Trophoblast cell (in vitro differentiated cells and primary cell): ENCODE measurements around the gene ADRA2B.
A peak's percentile ranks its signal among the peaks of the same experiment; 100 is the strongest.

Source experiments
- DNase-seq, 2 donors: peaks; one replicate each; pipeline ENCODE4 v3.0.0-alpha.2; 2016
- H2AFZ ChIP-seq: 2 replicates; pipeline ENCODE4 v1.6.1; 2013; ENCODE audit warnings: low read length, moderate library complexity, mild to moderate bottlenecking; ENCODE audit not compliant: insufficient read depth, poor library complexity
- H2AK5ac ChIP-seq: 2 replicates; pipeline ENCODE4 v1.6.1; 2013; ENCODE audit warnings: mild to moderate bottlenecking, low read length
- H2BK120ac ChIP-seq: 2 replicates; pipeline ENCODE4 v1.6.1; 2013; ENCODE audit warnings: low read length, mild to moderate bottlenecking, moderate library complexity; ENCODE audit not compliant: insufficient read depth, poor library complexity
- H2BK12ac ChIP-seq: 2 replicates; pipeline ENCODE4 v1.6.1; 2013; ENCODE audit warnings: mild to moderate bottlenecking, low read length, moderate library complexity
- H2BK5ac ChIP-seq: 2 replicates; pipeline ENCODE4 v1.6.1; 2013; ENCODE audit warnings: low read length, low read depth, moderate library complexity, mild to moderate bottlenecking; ENCODE audit not compliant: poor library complexity
- H3K14ac ChIP-seq: 2 replicates; pipeline ENCODE4 v1.6.1; 2013; ENCODE audit warnings: mild to moderate bottlenecking, low read length
- H3K18ac ChIP-seq: 2 replicates; pipeline ENCODE4 v1.6.1; 2013; ENCODE audit warnings: mild to moderate bottlenecking, low read length
- H3K23ac ChIP-seq: 2 replicates; pipeline ENCODE4 v1.6.1; 2013; ENCODE audit warnings: low read length
- H3K27ac ChIP-seq: 2 replicates; pipeline ENCODE4 v1.5.1; 2013; ENCODE audit warnings: low read depth, mild to moderate bottlenecking, inconsistent platforms, low read length, moderate library complexity
- H3K27me3 ChIP-seq: 2 replicates; pipeline ENCODE4 v1.6.1; 2013; ENCODE audit warnings: inconsistent platforms, mild to moderate bottlenecking, low read length, moderate library complexity; ENCODE audit not compliant: insufficient read depth
- H3K36me3 ChIP-seq, 2 experiments: 1 replicate in 1 of 2; 2 replicates in 1 of 2; pipeline ENCODE4 v1.6.1; 2013; ENCODE audit warnings: low read length in 2 of 2, mild to moderate bottlenecking in 2 of 2, moderate library complexity in 1 of 2; ENCODE audit not compliant: insufficient read depth in 2 of 2, control insufficient read depth in 1 of 2
- H3K4ac ChIP-seq: 2 replicates; pipeline ENCODE4 v1.6.1; 2013; ENCODE audit warnings: low read depth, mild to moderate bottlenecking, low read length, moderate library complexity
- H3K4me1 ChIP-seq, 2 experiments: 1 replicate in 1 of 2; 2 replicates in 1 of 2; pipeline ENCODE4 v1.6.1; 2013; ENCODE audit warnings: low read length in 2 of 2, mild to moderate bottlenecking in 2 of 2, moderate library complexity in 1 of 2; ENCODE audit not compliant: insufficient read depth in 2 of 2, control insufficient read depth in 1 of 2
- H3K4me2 ChIP-seq: 2 replicates; pipeline ENCODE4 v1.6.1; 2013; ENCODE audit warnings: inconsistent platforms, mild to moderate bottlenecking, low read length, moderate library complexity
- H3K4me3 ChIP-seq: 2 replicates; pipeline ENCODE4 v1.5.1; 2013; ENCODE audit warnings: mild to moderate bottlenecking, low read depth, low read length, inconsistent platforms
- H3K79me1 ChIP-seq: one replicate; pipeline ENCODE4 v1.6.1; 2013; ENCODE audit warnings: low read length
- H3K79me2 ChIP-seq: 2 replicates; pipeline ENCODE4 v1.6.1; 2013; ENCODE audit warnings: low read length, mild to moderate bottlenecking; ENCODE audit not compliant: control insufficient read depth, insufficient read depth, poor library complexity
- H3K9ac ChIP-seq: 2 replicates; pipeline ENCODE4 v1.6.1; 2013; ENCODE audit warnings: mild to moderate bottlenecking, low read length
- H3K9me3 ChIP-seq: 2 replicates; pipeline ENCODE4 v1.6.1; 2013; ENCODE audit warnings: low read depth, mild to moderate bottlenecking, control low read depth, inconsistent platforms, low read length; ENCODE audit not compliant: insufficient read depth
- H4K12ac ChIP-seq: 2 replicates; pipeline ENCODE4 v1.6.1; 2013; ENCODE audit warnings: low read depth, mild to moderate bottlenecking, low read length, moderate library complexity
- H4K8ac ChIP-seq: 2 replicates; pipeline ENCODE4 v1.6.1; 2013; ENCODE audit warnings: low read depth, mild to moderate bottlenecking, low read length, moderate library complexity
- H4K91ac ChIP-seq: one replicate; pipeline ENCODE4 v1.6.1; 2013; ENCODE audit warnings: low read depth, mild to moderate bottlenecking, low read length, moderate library complexity
- WGBS: extraction: QIAGEN DNeasy Blood & Tissue Kit; methylation state at CpG from one replicate; pipeline ENCODE4 v1.1.7; 2013; ENCODE audit warnings: missing lambda C conversion rate; ENCODE audit not compliant: insufficient read length, insufficient coverage; ENCODE audit errors: extremely low coverage; 5-methylcytosine and 5-hydroxymethylcytosine counted together

Gene ADRA2B

GRCh38 chr2:96145036-96145847 lies 28.9 kb upstream of the ADRA2B start, which contains the start of gene DUSP2:
TSS of gene DUSP2 (minus strand) at chr2:96145440. CDS start at chr2:96145354, 86 bp downstream.
- Histone ChIP-seq H3K4me3 (peak within 1 kb of the TSS; percentile 72), H3K14ac (peak within 1 kb of the TSS; percentile 75), H3K27ac (peak within 1 kb of the TSS; percentile 62), H3K9me3 (no peaks in the 10 kb centered on the region), H3K18ac (peak within 1 kb of the TSS; percentile 70), H2BK5ac (peak within 1 kb of the TSS; percentile 65), H3K23ac (no peak within 1 kb of the TSS), H3K79me2 (peaks cover 10% of the 10 kb centered on the region), H3K9ac (peak within 1 kb of the TSS; percentile 1), H3K79me1 (peaks cover 24% of the 10 kb centered on the region), H2AFZ (peak within 1 kb of the TSS; percentile 67), H3K4me1 (peaks cover 50 to 52% of the 10 kb centered on the region in 2 experiments), H3K4ac (peak within 1 kb of the TSS; percentile 41), H3K4me2 (peak within 1 kb of the TSS; percentile 79), H4K8ac (peak within 1 kb of the TSS; percentile 75), H3K27me3 (no peaks in the 10 kb centered on the region), H3K36me3 (peaks cover 0 to 2% of the 10 kb centered on the region in 2 experiments), H2BK120ac (peak within 1 kb of the TSS; percentile 43), H4K12ac (peak within 1 kb of the TSS; percentile 31), H2AK5ac (peak within 1 kb of the TSS; percentile 50), H4K91ac (peak within 1 kb of the TSS; percentile 85), H2BK12ac (peak within 1 kb of the TSS; percentile 60)
- no CpG with 5 or more reads among the region's 94 CpGs for WGBS
- peak; percentile 29 to 45 for DNase-seq

DNA sequence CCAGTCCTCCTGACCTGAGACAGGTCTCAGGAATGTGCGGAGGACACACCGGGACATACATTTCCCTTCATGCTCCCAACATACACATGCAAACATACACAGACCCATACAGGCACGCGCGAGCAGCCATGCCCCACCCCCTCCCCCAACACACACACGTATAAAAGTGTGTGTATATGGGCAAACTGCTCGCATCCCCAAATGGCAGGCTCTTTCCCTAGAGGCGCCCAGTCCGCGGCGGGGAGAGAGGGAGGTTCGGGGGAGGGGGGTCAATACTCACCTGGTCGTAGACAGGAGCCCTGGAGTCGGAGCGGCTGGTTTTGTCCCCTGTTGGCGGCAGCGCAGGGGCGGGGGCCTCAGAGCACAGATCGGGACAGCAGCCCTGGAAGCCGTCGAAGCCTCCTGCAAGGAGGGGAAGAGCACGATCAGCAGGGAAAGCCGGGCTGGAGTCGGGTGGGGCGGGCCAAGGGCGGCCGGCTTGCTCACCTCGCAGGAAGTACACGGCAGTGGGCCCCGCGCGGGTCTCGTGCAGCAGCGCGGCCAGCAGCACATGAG lies 28.2 kb upstream of the ADRA2B start:
- H2BK5ac ChIP-seq, result no peak overlapping the region
- peaks cover 50 to 52% of the 10 kb centered on the region in 2 experiments for H3K4me1 ChIP-seq
- peak overlapping the region; percentile 64 for H4K91ac ChIP-seq
- no peak overlapping the region for H3K9ac ChIP-seq
- peaks cover 0 to 2% of the 10 kb centered on the region in 2 experiments for H3K36me3 ChIP-seq
- peak overlapping the region; percentile 17 for H3K4ac ChIP-seq
- no peak overlapping the region for H3K27ac ChIP-seq
- H2BK12ac ChIP-seq, result peak overlapping the region; percentile 34
- H2AK5ac ChIP-seq, result no peak overlapping the region
- H2BK120ac ChIP-seq, result no peak overlapping the region
- no peak overlapping the region for H3K23ac ChIP-seq
- H4K8ac ChIP-seq, result peak overlapping the region; percentile 66
- H3K27me3 ChIP-seq, result no peaks in the 10 kb centered on the region
- H3K79me1 ChIP-seq, result peaks cover 24% of the 10 kb centered on the region
- peak overlapping the region; percentile 79 for H3K4me2 ChIP-seq
- H3K79me2 ChIP-seq, result peaks cover 10% of the 10 kb centered on the region
- H3K4me3 ChIP-seq, result peak overlapping the region; percentile 72
- peak overlapping the region; percentile 70 for H3K18ac ChIP-seq
- peak in 1 of 2 donors; percentile 28 for DNase-seq
- H3K9me3 ChIP-seq, result no peaks in the 10 kb centered on the region
- peak overlapping the region; percentile 58 for H3K14ac ChIP-seq
- peak overlapping the region; percentile 67 for H2AFZ ChIP-seq
- no peak overlapping the region for H4K12ac ChIP-seq
- WGBS, result no CpG with 5 or more reads among the region's 35 CpGs

DNA sequence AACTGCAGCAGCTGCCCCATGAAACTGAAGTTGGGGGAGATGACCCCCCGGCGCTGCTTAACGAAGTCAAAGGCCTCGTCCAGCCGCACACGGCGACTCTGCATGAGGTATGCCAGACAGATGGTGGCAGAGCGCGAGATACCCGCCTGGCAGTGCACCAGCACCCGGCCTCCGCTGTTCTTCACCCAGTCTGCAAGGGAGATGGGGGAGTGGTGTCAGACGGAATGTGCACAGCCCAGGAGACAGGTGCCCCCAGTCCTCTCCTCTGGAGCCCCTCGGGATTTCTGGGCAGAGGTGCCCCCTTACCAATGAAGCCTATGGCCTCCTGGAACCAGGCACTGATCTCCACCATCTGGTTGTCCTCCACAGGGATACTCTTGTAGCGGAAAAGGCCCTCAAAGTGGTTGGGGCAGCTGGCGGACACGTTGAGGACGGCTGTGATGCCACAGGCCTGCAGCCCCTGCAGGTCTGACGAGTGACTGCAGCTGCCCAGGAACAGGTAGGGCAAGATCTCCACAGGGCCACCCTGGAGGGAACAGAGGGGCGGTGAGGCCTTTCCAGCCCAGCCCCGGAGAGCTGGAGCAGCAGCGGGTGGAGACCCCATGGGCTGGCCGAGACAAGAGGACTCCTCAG lies 27.6 kb upstream of the ADRA2B start:
- Histone ChIP-seq H3K4me1 (peaks cover 49 to 52% of the 10 kb centered on the region in 2 experiments), H3K23ac (no peak overlapping the region), H2BK120ac (no peak overlapping the region), H2AFZ (peak overlapping the region; percentile 67), H3K36me3 (peaks cover 0 to 2% of the 10 kb centered on the region in 2 experiments), H3K4me3 (peak overlapping the region; percentile 72), H3K27ac (no peak overlapping the region), H4K91ac (no peak overlapping the region), H4K12ac (no peak overlapping the region), H3K27me3 (no peaks in the 10 kb centered on the region), H3K4me2 (peak overlapping the region; percentile 79), H3K18ac (no peak overlapping the region), H3K9ac (no peak overlapping the region), H3K79me1 (peaks cover 24% of the 10 kb centered on the region), H4K8ac (no peak overlapping the region), H3K14ac (no peak overlapping the region), H3K79me2 (peaks cover 10% of the 10 kb centered on the region), H2BK5ac (no peak overlapping the region), H3K4ac (no peak overlapping the region), H3K9me3 (no peaks in the 10 kb centered on the region), H2AK5ac (no peak overlapping the region), H2BK12ac (no peak overlapping the region)
- no CpG with 5 or more reads among the region's 23 CpGs for WGBS
- peak in 1 of 2 donors; percentile 45 for DNase-seq

GRCh38 chr2:96143231-96143847 lies 27.0 kb upstream of the ADRA2B start:
- Histone ChIP-seq H4K91ac (no peak overlapping the region), H3K27ac (no peak overlapping the region), H2BK5ac (no peak overlapping the region), H3K4ac (no peak overlapping the region), H3K79me2 (peaks cover 10% of the 10 kb centered on the region), H3K9me3 (no peaks in the 10 kb centered on the region), H3K27me3 (no peaks in the 10 kb centered on the region), H3K36me3 (peaks cover 0 to 2% of the 10 kb centered on the region in 2 experiments), H3K14ac (no peak overlapping the region), H2BK12ac (no peak overlapping the region), H4K8ac (no peak overlapping the region), H3K4me3 (no peak overlapping the region), H2AFZ (no peak overlapping the region), H2BK120ac (no peak overlapping the region), H3K23ac (no peak overlapping the region), H3K4me1 (peaks cover 44 to 46% of the 10 kb centered on the region in 2 experiments), H3K9ac (peak overlapping the region; percentile 11), H3K18ac (no peak overlapping the region), H3K4me2 (no peak overlapping the region), H2AK5ac (no peak overlapping the region), H3K79me1 (peaks cover 22% of the 10 kb centered on the region), H4K12ac (no peak overlapping the region)
- no peak for DNase-seq
- no CpG with 5 or more reads among the region's 10 CpGs for WGBS
